ENCODE data around the gene SIGLEC8. TPM values are rescaled to one million over a fixed set of nuclear protein-coding genes. Genes with fewer than 3 reads are reported as not detected.

Gene SIGLEC8
- total and polyA plus RNA-seq, 9 of the 15 experiments (the other 6 are each of a cell fraction or from before 2014, with no cell fraction given) = 0.04 to 0.65 (median 0.39) TPM

DNA sequence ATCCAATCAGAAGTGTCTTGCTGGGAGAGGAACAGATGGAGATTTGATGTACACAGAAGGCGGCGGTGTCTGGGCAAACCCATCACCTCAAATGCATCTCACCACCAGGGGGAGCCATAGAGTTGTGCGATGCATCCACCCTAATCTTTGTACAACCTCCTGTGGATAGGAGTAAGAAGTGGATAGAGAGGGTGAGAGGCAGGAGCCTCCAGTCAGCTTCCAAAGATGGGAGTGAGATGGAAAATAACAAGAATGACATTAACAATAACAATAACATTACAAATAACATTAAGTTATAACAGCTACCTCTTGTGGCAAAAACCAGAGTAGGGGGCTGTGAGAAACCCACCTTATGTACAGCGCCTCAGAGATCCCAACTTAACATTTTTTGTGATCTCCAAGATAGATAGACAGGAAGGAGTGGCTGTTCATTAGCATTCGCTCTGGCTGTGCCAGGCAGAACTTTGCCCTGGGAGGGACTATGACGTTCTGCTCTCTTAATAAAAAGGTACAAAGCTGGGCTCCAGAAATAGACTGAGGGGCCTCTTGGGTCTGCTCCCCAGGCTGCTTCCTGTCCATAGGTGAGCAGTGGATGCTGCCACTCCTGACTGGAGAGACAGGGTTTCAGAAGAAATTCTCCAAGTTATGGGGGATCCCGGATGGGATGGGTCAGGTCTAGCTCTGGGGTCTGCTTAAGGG is 14.9 kb upstream of the SIGLEC8 start (continued):
- TF ChIP-seq, protein P1, sequence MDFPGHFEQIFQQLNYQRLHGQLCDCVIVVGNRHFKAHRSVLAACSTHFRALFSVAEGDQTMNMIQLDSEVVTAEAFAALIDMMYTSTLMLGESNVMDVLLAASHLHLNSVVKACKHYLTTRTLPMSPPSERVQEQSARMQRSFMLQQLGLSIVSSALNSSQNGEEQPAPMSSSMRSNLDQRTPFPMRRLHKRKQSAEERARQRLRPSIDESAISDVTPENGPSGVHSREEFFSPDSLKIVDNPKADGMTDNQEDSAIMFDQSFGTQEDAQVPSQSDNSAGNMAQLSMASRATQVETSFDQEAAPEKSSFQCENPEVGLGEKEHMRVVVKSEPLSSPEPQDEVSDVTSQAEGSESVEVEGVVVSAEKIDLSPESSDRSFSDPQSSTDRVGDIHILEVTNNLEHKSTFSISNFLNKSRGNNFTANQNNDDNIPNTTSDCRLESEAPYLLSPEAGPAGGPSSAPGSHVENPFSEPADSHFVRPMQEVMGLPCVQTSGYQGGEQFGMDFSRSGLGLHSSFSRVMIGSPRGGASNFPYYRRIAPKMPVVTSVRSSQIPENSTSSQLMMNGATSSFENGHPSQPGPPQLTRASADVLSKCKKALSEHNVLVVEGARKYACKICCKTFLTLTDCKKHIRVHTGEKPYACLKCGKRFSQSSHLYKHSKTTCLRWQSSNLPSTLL (IDR thresholded peaks at IDR 0.05) = no peak
- TF ChIP-seq GATAD2A (IDR thresholded peaks at IDR 0.05) (0 out of 2 replicates have a peak, but pooled peaks have one; percentile 46), CBX5 (IDR thresholded peaks at IDR 0.05; ENCODE audit: borderline replicate concordance, low read depth) (0 out of 2 replicates have a peak, but pooled peaks have one; percentile 53), ADNP (tag; IDR thresholded peaks at IDR 0.05) (0 out of 2 replicates have a peak, but pooled peaks have one; percentile 22), ZKSCAN8 (CRISPR knock-in tag; IDR thresholded peaks at IDR 0.05) (no peak), ZNF212 (CRISPR knock-in tag; IDR thresholded peaks at IDR 0.05) (no peak), SMAD4 (CRISPR knock-in tag; conservative IDR thresholded peaks at IDR 0.05) (0 out of 2 replicates have a peak, but pooled peaks have one; percentile 47), NBN (IDR thresholded peaks at IDR 0.05; ENCODE audit: low read depth) (0 out of 2 replicates have a peak, but pooled peaks have one; percentile 40), DPF2 (IDR thresholded peaks at IDR 0.05) (0 out of 2 replicates have a peak, but pooled peaks have one; percentile 14), XRCC5 (IDR thresholded peaks at IDR 0.05; ENCODE audit: low read depth, low read length) (peak; percentile 47; the same call in 1 of the 2 replicates)
- TF ChIP-seq, protein P2, sequence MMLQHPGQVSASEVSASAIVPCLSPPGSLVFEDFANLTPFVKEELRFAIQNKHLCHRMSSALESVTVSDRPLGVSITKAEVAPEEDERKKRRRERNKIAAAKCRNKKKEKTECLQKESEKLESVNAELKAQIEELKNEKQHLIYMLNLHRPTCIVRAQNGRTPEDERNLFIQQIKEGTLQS (IDR thresholded peaks at IDR 0.05) = no peak
- TF ChIP-seq, protein P2 (CRISPR knock-in tag; conservative IDR thresholded peaks at IDR 0.05) = 0 out of 2 replicates have a peak, but pooled peaks have one; percentile 49
- TF ChIP-seq, protein P3, sequence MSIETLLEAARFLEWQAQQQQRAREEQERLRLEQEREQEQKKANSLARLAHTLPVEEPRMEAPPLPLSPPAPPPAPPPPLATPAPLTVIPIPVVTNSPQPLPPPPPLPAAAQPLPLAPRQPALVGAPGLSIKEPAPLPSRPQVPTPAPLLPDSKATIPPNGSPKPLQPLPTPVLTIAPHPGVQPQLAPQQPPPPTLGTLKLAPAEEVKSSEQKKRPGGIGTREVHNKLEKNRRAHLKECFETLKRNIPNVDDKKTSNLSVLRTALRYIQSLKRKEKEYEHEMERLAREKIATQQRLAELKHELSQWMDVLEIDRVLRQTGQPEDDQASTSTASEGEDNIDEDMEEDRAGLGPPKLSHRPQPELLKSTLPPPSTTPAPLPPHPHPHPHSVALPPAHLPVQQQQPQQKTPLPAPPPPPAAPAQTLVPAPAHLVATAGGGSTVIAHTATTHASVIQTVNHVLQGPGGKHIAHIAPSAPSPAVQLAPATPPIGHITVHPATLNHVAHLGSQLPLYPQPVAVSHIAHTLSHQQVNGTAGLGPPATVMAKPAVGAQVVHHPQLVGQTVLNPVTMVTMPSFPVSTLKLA (conservative IDR thresholded peaks at IDR 0.05) = peak in 1 of 2 experiments; percentile 36; a peak in 2 of 4 replicates
- TF ChIP-seq, protein P4, sequence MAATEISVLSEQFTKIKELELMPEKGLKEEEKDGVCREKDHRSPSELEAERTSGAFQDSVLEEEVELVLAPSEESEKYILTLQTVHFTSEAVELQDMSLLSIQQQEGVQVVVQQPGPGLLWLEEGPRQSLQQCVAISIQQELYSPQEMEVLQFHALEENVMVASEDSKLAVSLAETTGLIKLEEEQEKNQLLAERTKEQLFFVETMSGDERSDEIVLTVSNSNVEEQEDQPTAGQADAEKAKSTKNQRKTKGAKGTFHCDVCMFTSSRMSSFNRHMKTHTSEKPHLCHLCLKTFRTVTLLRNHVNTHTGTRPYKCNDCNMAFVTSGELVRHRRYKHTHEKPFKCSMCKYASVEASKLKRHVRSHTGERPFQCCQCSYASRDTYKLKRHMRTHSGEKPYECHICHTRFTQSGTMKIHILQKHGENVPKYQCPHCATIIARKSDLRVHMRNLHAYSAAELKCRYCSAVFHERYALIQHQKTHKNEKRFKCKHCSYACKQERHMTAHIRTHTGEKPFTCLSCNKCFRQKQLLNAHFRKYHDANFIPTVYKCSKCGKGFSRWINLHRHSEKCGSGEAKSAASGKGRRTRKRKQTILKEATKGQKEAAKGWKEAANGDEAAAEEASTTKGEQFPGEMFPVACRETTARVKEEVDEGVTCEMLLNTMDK (IDR thresholded peaks at IDR 0.05; ENCODE audit: borderline replicate concordance, insufficient read depth, low read depth, low read length, poor library complexity, severe bottlenecking) = peak; percentile 34
- TF ChIP-seq, protein P5, sequence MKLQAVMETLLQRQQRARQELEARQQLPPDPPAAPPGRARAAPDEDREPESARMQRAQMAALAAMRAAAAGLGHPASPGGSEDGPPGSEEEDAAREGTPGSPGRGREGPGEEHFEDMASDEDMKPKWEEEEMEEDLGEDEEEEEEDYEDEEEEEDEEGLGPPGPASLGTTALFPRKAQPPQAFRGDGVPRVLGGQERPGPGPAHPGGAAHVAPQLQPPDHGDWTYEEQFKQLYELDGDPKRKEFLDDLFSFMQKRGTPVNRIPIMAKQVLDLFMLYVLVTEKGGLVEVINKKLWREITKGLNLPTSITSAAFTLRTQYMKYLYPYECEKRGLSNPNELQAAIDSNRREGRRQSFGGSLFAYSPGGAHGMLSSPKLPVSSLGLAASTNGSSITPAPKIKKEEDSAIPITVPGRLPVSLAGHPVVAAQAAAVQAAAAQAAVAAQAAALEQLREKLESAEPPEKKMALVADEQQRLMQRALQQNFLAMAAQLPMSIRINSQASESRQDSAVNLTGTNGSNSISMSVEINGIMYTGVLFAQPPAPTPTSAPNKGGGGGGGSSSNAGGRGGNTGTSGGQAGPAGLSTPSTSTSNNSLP (IDR thresholded peaks at IDR 0.05; ENCODE audit: borderline replicate concordance, low read depth, low read length) = peak; percentile 36; the same call in 1 of the 2 replicates
- TF ChIP-seq, protein P6, sequence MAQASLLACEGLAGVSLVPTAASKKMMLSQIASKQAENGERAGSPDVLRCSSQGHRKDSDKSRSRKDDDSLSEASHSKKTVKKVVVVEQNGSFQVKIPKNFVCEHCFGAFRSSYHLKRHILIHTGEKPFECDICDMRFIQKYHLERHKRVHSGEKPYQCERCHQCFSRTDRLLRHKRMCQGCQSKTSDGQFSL (CRISPR knock-in tag; IDR thresholded peaks at IDR 0.05) = no peak
- TF ChIP-seq, protein P6 (tag; IDR thresholded peaks at IDR 0.05) = no peak

Data from K562 (cell line).